Stimulated activated CD4-positive, alpha-beta T cell treated with anti-CD3 and anti-CD28 coated beads, Interleukin-1b, Interleukin-23, amount 100 ng/mL, for 48 hours (primary cell): ENCODE results near the gene PYROXD2.
A peak's percentile ranks its signal among the peaks of the same experiment; 100 is the strongest.
"Not testable (repeated sequence)": the region's sequence is repeated elsewhere in the genome, so short reads cannot be mapped to it uniquely, and the experiment has no call there.

Experiments used
- DNase-seq: peaks from one replicate; pipeline ENCODE4 v3.0.0-alpha.2; 2020

The PYROXD2 gene

GRCh38 chr10:98364432-98365102 is 50.4 kb downstream of the PYROXD2 start:
- DNase-seq = no peak

GRCh38 chr10:98363220-98363619 is 51.8 kb downstream of the PYROXD2 start:
- no peak for DNase-seq

- DNase-seq = peak; percentile 65
These were observed 53.6 kb downstream of the PYROXD2 start for GRCh38 chr10:98361131-98362025.

GRCh38 chr10:98357194-98357822 is 57.7 kb downstream of the PYROXD2 start:
- DNase-seq = no peak

GRCh38 chr10:98354491-98354890 is 60.5 kb downstream of the PYROXD2 start:
- DNase-seq = no peak

GRCh38 chr10:98353170-98353569 is 61.8 kb downstream of the PYROXD2 start:
- DNase-seq = no peak

- no peak for DNase-seq
These were observed 63.1 kb downstream of the PYROXD2 start for GRCh38 chr10:98351831-98352402.

GRCh38 chr10:98349508-98349922 is 65.5 kb downstream of the PYROXD2 start:
- no peak for DNase-seq

- DNase-seq = no peak
These were observed 68.1 kb downstream of the PYROXD2 start for GRCh38 chr10:98346847-98347246.

GRCh38 chr10:98344589-98345038 is 70.4 kb downstream of the PYROXD2 start:
- DNase-seq = no peak

GRCh38 chr10:98341701-98342100 is 73.3 kb downstream of the PYROXD2 start:
- not testable (repeated sequence) for DNase-seq

- no peak for DNase-seq
These were observed 74.1 kb downstream of the PYROXD2 start for GRCh38 chr10:98340940-98341310.

GRCh38 chr10:98340261-98340939 is 74.6 kb downstream of the PYROXD2 start:
- DNase-seq = no peak

GRCh38 chr10:98339799-98340198 is 75.2 kb downstream of the PYROXD2 start:
- DNase-seq = no peak

GRCh38 chr10:98338896-98339295 is 76.1 kb downstream of the PYROXD2 start:
- DNase-seq = no peak

- DNase-seq = no peak
These were observed 76.7 kb downstream of the PYROXD2 start for GRCh38 chr10:98338318-98338717.

- no peak for DNase-seq
These were observed 77.5 kb downstream of the PYROXD2 start for GRCh38 chr10:98337484-98337883.
